Activated T-cell treated with anti-CD3 and anti-CD28 coated beads, Interleukin-2, amount 50 U/mL, for 72 hours (primary cell): ENCODE measurements around the gene MARVELD1. TPM values are rescaled to one million over a fixed set of nuclear protein-coding genes. Genes with fewer than 3 reads are reported as not detected.

ENCODE experiments used
- ATAC-seq, 2 donors: fragments of 150-1000 bp; cut with Tn5 transposase; replicated peaks in 1 of 2; 2 replicates each; pipeline ENCODE4 v1.10.0; 2021; ENCODE audit warnings: moderate library complexity in 2 of 2, mild to moderate bottlenecking in 1 of 2
- DNase-seq, 2 donors: peaks; one replicate each; pipeline ENCODE4 v3.0.0; 2021 to 2022; ENCODE audit warnings: mixed read lengths in 1 of 2
- H3K27ac Mint-ChIP-seq: one replicate; pipeline ENCODE4 v1.8.0; 2022; ENCODE audit warnings: mild to moderate bottlenecking, moderate library complexity, mixed read lengths
- H3K27me3 Mint-ChIP-seq: one replicate; pipeline ENCODE4 v1.8.0; 2022; ENCODE audit warnings: low read depth, mixed read lengths
- H3K36me3 Mint-ChIP-seq, 2 donors: one replicate each; pipeline ENCODE4 v1.8.0; 2022; ENCODE audit warnings: mixed read lengths in 2 of 2, mild to moderate bottlenecking in 1 of 2; ENCODE audit not compliant: insufficient read depth in 2 of 2
- H3K4me1 Mint-ChIP-seq: one replicate; pipeline ENCODE4 v1.8.0; 2022; ENCODE audit warnings: low read depth, mixed read lengths
- H3K4me3 Mint-ChIP-seq, 2 donors: one replicate each; pipeline ENCODE4 v1.8.0; 2022; ENCODE audit warnings: mild to moderate bottlenecking in 2 of 2, mixed read lengths in 2 of 2, moderate library complexity in 2 of 2
- H3K9me3 Mint-ChIP-seq, 2 donors: one replicate each; pipeline ENCODE4 v1.8.0; 2022; ENCODE audit warnings: mixed read lengths in 2 of 2
- total RNA-seq, 2 donors: library from RNA; stranded (reverse); gene quantifications; one replicate each; pipeline ENCODE4 v1.2.3, GENCODE V29; 2022

Gene MARVELD1
- total RNA-seq, 2 donors from 2014 or later: 1.5 to 1.9 TPM

- H3K4me1 Mint-ChIP-seq: no peaks in the 10 kb centered on the region
- H3K9me3 Mint-ChIP-seq: no peaks in the 10 kb centered on the region
- no peak overlapping the region for H3K27ac Mint-ChIP-seq
- H3K36me3 Mint-ChIP-seq: peaks cover 0 to 2% of the 10 kb centered on the region in 2 donors
- H3K4me3 Mint-ChIP-seq: no peak overlapping the region
- DNase-seq (no peak), ATAC-seq (no peak)
- no peaks in the 10 kb centered on the region for H3K27me3 Mint-ChIP-seq
Measured at GRCh38 chr10:97760461-97761257, 47.1 kb downstream of the MARVELD1 start.

GRCh38 chr10:97761331-97761865 lies 47.9 kb downstream of the MARVELD1 start:
- H3K4me3 Mint-ChIP-seq: no peak overlapping the region
- no peak for DNase-seq
- no peak overlapping the region for H3K27ac Mint-ChIP-seq
- H3K27me3 Mint-ChIP-seq: no peaks in the 10 kb centered on the region
- peaks cover 0 to 2% of the 10 kb centered on the region in 2 donors for H3K36me3 Mint-ChIP-seq
- ATAC-seq: no peak
- H3K4me1 Mint-ChIP-seq: no peaks in the 10 kb centered on the region
- no peaks in the 10 kb centered on the region for H3K9me3 Mint-ChIP-seq

GRCh38 chr10:97762056-97762455 lies 48.5 kb downstream of the MARVELD1 start:
- H3K27ac Mint-ChIP-seq: no peak overlapping the region
- no peak overlapping the region for H3K4me3 Mint-ChIP-seq
- H3K9me3 Mint-ChIP-seq: no peaks in the 10 kb centered on the region
- H3K27me3 Mint-ChIP-seq: no peaks in the 10 kb centered on the region
- ATAC-seq (no peak), DNase-seq (no peak)
- no peaks in the 10 kb centered on the region for H3K4me1 Mint-ChIP-seq
- H3K36me3 Mint-ChIP-seq: peaks cover 0 to 2% of the 10 kb centered on the region in 2 donors

- no peaks in the 10 kb centered on the region for H3K27me3 Mint-ChIP-seq
Measured at GRCh38 chr10:97762816-97763215, 49.3 kb downstream of the MARVELD1 start.

GRCh38 chr10:97763411-97763810 lies 49.9 kb downstream of the MARVELD1 start:
- no peaks in the 10 kb centered on the region for H3K27me3 Mint-ChIP-seq
- DNase-seq (no peak), ATAC-seq (no peak)
- no peak overlapping the region for H3K4me3 Mint-ChIP-seq
- H3K9me3 Mint-ChIP-seq: no peaks in the 10 kb centered on the region
- no peaks in the 10 kb centered on the region for H3K36me3 Mint-ChIP-seq
- H3K4me1 Mint-ChIP-seq: no peaks in the 10 kb centered on the region
- H3K27ac Mint-ChIP-seq: no peak overlapping the region

More at GRCh38 chr10:97762816-97763215, 49.3 kb downstream of the MARVELD1 start:
- no peaks in the 10 kb centered on the region for H3K4me1 Mint-ChIP-seq
- no peak for DNase-seq
- no peaks in the 10 kb centered on the region for H3K9me3 Mint-ChIP-seq
- no peaks in the 10 kb centered on the region for H3K36me3 Mint-ChIP-seq
- no peak overlapping the region for H3K4me3 Mint-ChIP-seq
- H3K27ac Mint-ChIP-seq: no peak overlapping the region
- no peak for ATAC-seq

GRCh38 chr10:97763947-97764346 lies 50.4 kb downstream of the MARVELD1 start:
- no peaks in the 10 kb centered on the region for H3K9me3 Mint-ChIP-seq
- DNase-seq (no peak), ATAC-seq (no peak)
- H3K4me1 Mint-ChIP-seq: no peaks in the 10 kb centered on the region
- H3K36me3 Mint-ChIP-seq: no peaks in the 10 kb centered on the region
- H3K27ac Mint-ChIP-seq: no peak overlapping the region
- H3K27me3 Mint-ChIP-seq: no peaks in the 10 kb centered on the region
- H3K4me3 Mint-ChIP-seq: no peak overlapping the region

- no peaks in the 10 kb centered on the region for H3K36me3 Mint-ChIP-seq
- no peak for DNase-seq
- H3K9me3 Mint-ChIP-seq: no peaks in the 10 kb centered on the region
- no peaks in the 10 kb centered on the region for H3K27me3 Mint-ChIP-seq
- no peak overlapping the region for H3K4me3 Mint-ChIP-seq
- no peak overlapping the region for H3K27ac Mint-ChIP-seq
- no peaks in the 10 kb centered on the region for H3K4me1 Mint-ChIP-seq
- ATAC-seq: no peak
Measured at GRCh38 chr10:97764519-97764931, 51.0 kb downstream of the MARVELD1 start.

- peaks cover 6% of the 10 kb centered on the region for H3K27me3 Mint-ChIP-seq
- no peaks in the 10 kb centered on the region for H3K36me3 Mint-ChIP-seq
- H3K4me1 Mint-ChIP-seq: no peaks in the 10 kb centered on the region
- no peak overlapping the region for H3K4me3 Mint-ChIP-seq
- DNase-seq (no peak), ATAC-seq (no peak)
- H3K9me3 Mint-ChIP-seq: no peaks in the 10 kb centered on the region
- no peak overlapping the region for H3K27ac Mint-ChIP-seq
Measured at GRCh38 chr10:97765201-97765600, 51.7 kb downstream of the MARVELD1 start.

GRCh38 chr10:97766106-97766810 lies 52.7 kb downstream of the MARVELD1 start:
- peaks cover 7% of the 10 kb centered on the region for H3K4me1 Mint-ChIP-seq
- H3K36me3 Mint-ChIP-seq: no peaks in the 10 kb centered on the region
- no peak overlapping the region for H3K4me3 Mint-ChIP-seq
- ATAC-seq: no peak
- H3K27me3 Mint-ChIP-seq: peaks cover 16% of the 10 kb centered on the region
- no peaks in the 10 kb centered on the region for H3K9me3 Mint-ChIP-seq
- DNase-seq: no peak
- H3K27ac Mint-ChIP-seq: no peak overlapping the region

GRCh38 chr10:97766996-97767924 lies 53.7 kb downstream of the MARVELD1 start:
- no peak for ATAC-seq
- H3K27me3 Mint-ChIP-seq: peaks cover 24% of the 10 kb centered on the region
- H3K9me3 Mint-ChIP-seq: no peaks in the 10 kb centered on the region
- peaks cover 11% of the 10 kb centered on the region for H3K4me1 Mint-ChIP-seq
- H3K36me3 Mint-ChIP-seq: no peaks in the 10 kb centered on the region
- H3K27ac Mint-ChIP-seq: no peak overlapping the region
- no peak for DNase-seq
- H3K4me3 Mint-ChIP-seq: no peak overlapping the region
